Measurements from ENCODE around the gene CRLF1.
"Not testable (repeated sequence)": the region's sequence is repeated elsewhere in the genome, so short reads cannot be mapped to it uniquely, and the experiment has no call there.

The CRLF1 gene

GRCh38 chr19:18601875-18602274, 4.7 kb downstream of the CRLF1 start:
- no peak for TF ChIP-seq CTCF (IDR thresholded peaks at IDR 0.05; ENCODE audit: low read depth, low read length)
- no peak overlapping the region for H3K4me3 ChIP-seq (ENCODE audit: low read depth, low read length)

GRCh38 chr19:18600692-18601397, 5.8 kb downstream of the CRLF1 start:
- H3K4me3 ChIP-seq (ENCODE audit: low read depth, low read length), result not testable (repeated sequence)

- no peak overlapping the region for H3K4me3 ChIP-seq (ENCODE audit: low read depth, low read length)
- no peak for TF ChIP-seq CTCF (IDR thresholded peaks at IDR 0.05; ENCODE audit: low read depth, low read length)
These were observed 7.1 kb downstream of the CRLF1 start for GRCh38 chr19:18599485-18599884.

- H3K4me3 ChIP-seq (ENCODE audit: low read depth, low read length), result no peak overlapping the region
- TF ChIP-seq CTCF (IDR thresholded peaks at IDR 0.05; ENCODE audit: low read depth, low read length), result no peak
These were observed 8.6 kb downstream of the CRLF1 start for GRCh38 chr19:18597809-18598660.

GRCh38 chr19:18596752-18597157, 9.8 kb downstream of the CRLF1 start:
- no peak overlapping the region for H3K4me3 ChIP-seq (ENCODE audit: low read depth, low read length)
- TF ChIP-seq CTCF (IDR thresholded peaks at IDR 0.05; ENCODE audit: low read depth, low read length), result no peak

GRCh38 chr19:18595475-18595874, 11.1 kb downstream of the CRLF1 start:
- H3K4me3 ChIP-seq (ENCODE audit: low read depth, low read length), result no peak overlapping the region
- no peak for TF ChIP-seq CTCF (IDR thresholded peaks at IDR 0.05; ENCODE audit: low read depth, low read length)

- H3K4me3 ChIP-seq (ENCODE audit: low read depth, low read length), result peak overlapping the region; percentile 42
- no peak for TF ChIP-seq CTCF (IDR thresholded peaks at IDR 0.05; ENCODE audit: low read depth, low read length)
These were observed 11.7 kb downstream of the CRLF1 start for GRCh38 chr19:18594824-18595373.
